Dermis microvascular lymphatic vessel endothelial cell (primary cell): Measurements from ENCODE around the gene MARK1. TPM values are rescaled to one million over a fixed set of nuclear protein-coding genes. Genes with fewer than 3 reads are reported as not detected.

Experiments used
- DNase-seq, 2 donors: peaks; one replicate each; pipeline versions ENCODE4 v3.0.0 to v3.0.0-alpha.2; 2010; ENCODE audit warnings: low read depth in 2 of 2
- total RNA-seq: library from RNA; depleted of rRNA; stranded (reverse); fragments of >200 nt; gene quantifications from 2 replicates; pipeline ENCODE4 v1.2.1, GENCODE V29; 2014

MARK1 gene
- total RNA-seq, 1 donor from 2014 or later: 1.4 TPM

GRCh38 chr1:220711056-220711809, 183.3 kb downstream of the MARK1 start:
- no peak for DNase-seq

Other genes with a start within 250 kb of the MARK1 start
- 46.6 and 62.8 TPM in 2 replicates for gene C1orf115, start 162.2 kb downstream of the MARK1 start, total RNA-seq
- 8.6 and 12.6 TPM in 2 replicates for gene MTARC2, start 220.2 kb downstream of the MARK1 start, total RNA-seq